CMK (cell line): ENCODE results near the gene GTF2H4.
"Not testable (repeated sequence)": the region's sequence is repeated elsewhere in the genome, so short reads cannot be mapped to it uniquely, and the experiment has no call there.

Experiments
- DNase-seq: peaks from one replicate; pipeline ENCODE4 v3.0.0-alpha.2; 2010; ENCODE audit warnings: low read depth

The GTF2H4 gene

DNA sequence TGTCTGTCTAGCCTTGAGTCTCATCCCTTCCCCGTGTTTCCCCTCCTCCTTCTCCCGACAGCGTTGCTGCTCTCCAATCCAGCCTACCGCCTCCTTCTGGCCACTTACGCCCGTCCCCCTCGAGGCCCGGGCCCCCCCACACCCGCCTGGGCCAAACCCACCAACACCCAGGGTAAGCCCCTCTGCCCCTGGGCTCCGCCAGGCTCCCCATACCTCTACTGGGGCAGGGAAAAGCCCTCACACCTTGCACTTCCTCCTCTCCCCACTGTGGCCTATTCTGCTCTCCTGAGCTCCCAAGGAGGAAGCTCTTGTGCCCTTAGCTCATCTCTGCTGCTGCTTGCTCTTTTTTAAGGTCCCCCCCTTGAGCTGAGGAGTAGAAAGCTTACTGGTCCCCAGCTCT is 12.7 kb upstream of the GTF2H4 start:
- DNase-seq: no peak

DNA sequence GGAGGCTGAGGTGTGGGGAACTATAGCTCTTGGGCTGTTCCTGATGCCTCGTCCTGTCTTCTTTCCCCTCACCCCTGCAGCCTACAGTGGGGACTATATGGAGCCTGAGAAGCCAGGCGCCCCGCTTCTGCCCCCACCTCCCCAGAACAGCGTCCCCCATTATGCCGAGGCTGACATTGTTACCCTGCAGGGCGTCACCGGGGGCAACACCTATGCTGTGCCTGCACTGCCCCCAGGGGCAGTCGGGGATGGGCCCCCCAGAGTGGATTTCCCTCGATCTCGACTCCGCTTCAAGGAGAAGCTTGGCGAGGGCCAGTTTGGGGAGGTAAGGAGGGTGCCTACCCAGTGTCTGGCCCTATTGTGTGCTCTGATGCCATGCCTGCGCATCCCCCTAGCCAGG is 11.5 kb upstream of the GTF2H4 start:
- no peak for DNase-seq

DNA sequence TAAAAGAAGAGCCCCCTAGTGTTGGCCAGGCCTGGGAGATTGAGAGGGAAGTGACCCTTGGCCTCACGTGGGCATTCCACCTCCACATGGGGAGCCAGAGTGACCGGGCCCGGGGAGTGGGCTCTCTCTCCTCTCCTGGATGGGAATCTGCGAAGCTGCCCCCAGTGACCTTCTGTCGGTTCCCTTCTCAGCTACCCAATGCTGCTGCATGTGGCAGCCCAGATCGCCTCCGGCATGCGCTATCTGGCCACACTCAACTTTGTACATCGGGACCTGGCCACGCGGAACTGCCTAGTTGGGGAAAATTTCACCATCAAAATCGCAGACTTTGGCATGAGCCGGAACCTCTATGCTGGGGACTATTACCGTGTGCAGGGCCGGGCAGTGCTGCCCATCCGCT is 10.1 kb upstream of the GTF2H4 start:
- DNase-seq: no peak

DNA sequence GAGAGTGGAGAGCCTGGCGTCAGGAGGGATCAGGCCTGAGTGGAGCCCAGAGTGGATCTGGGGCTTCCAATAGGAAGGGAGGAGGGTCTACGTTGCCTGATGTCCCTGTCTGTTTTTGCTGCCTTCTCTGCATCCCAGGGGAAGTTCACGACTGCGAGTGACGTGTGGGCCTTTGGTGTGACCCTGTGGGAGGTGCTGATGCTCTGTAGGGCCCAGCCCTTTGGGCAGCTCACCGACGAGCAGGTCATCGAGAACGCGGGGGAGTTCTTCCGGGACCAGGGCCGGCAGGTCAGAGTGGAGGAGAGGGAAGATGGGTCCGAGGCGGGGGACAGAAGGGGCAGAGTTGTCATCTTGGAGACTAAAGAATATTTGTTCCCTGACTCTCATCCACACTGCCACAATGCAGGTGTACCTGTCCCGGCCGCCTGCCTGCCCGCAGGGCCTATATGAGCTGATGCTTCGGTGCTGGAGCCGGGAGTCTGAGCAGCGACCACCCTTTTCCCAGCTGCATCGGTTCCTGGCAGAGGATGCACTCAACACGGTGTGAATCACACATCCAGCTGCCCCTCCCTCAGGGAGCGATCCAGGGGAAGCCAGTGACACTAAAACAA is 9.2 kb upstream of the GTF2H4 start:
- DNase-seq: no peak

DNA sequence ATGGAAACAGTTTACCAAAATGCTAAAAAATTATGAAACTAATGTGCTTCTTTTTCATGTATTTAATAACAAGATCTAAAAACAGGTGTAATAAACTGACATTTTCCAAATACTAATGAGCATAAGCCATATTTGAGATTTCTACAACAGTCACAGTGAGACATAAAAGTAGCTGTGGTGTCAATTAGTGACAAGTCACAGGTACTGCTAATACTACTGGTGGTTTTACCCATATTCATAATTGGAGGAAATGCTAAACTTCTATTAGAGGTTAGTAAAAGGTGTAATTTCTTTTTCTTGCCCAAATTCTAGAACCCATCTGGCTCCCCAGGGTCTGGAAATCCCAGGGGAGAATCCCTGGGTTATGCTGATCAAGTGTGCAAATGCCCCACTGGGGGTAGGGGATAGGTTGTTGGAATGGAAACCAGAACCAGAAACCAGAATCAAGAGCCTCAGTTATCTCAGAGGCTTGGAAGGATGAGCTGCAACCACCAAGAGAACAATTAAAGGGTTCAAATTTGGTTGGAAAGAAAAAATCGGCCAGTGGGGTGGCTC is 7.1 kb upstream of the GTF2H4 start:
- no peak for DNase-seq

DNA sequence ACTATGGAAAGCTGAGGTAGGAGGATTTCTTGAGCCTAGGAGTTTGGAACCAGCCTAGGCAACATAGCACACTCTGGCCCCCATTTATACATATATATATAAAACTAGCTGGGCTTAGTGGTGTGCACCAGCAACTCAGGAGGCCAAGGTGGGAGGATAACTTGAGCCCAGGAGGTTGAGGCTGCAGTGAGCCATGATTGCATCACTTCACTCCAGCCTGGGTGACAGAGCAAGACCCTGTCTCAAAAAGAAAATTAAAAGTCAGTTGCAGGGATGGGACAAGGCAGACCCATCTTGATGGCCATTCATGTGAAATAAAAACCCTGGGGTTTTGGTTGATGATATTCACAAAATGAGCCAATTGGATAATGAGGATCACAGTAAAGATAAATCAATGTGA is 6.6 kb upstream of the GTF2H4 start:
- DNase-seq: no peak

DNA sequence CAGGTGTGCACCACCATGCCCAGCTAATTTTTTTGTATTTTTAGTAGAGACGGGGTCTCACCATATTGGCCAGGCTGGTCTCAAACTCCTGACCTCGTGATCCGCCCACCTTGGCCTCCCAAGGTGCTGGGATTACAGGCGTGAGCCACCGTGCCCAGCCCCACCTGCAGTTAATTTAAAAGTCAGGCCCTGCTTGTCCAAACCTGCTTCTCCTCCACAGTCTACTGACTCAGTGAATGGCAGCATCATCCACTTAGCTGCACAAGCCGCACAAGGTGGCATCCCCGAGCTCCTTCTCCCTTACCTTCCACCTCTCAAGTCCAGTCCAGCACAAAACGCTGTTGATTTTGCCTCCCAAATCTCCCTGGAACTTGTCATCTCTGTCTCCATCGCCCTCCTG is 5.8 kb upstream of the GTF2H4 start:
- not testable (repeated sequence) for DNase-seq

DNA sequence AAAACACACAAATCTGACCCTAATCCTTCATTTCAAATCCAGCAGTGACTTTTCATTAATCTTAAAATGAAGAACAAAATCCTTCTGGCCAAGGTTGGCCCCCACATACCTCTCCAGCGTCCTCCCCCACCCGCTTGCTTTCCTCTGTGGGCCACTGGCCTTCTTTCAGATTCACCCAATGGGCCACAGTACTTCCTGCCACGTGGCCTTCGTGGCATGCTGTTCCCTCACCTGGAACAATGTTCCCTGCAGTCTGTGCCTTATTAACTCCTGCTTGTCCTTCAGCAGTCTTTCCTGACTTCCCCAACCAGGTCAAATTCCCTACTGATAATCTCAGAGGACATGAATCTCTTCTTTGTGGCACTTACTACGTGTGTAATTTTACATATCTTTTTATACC is 5.3 kb upstream of the GTF2H4 start:
- DNase-seq: no peak

DNA sequence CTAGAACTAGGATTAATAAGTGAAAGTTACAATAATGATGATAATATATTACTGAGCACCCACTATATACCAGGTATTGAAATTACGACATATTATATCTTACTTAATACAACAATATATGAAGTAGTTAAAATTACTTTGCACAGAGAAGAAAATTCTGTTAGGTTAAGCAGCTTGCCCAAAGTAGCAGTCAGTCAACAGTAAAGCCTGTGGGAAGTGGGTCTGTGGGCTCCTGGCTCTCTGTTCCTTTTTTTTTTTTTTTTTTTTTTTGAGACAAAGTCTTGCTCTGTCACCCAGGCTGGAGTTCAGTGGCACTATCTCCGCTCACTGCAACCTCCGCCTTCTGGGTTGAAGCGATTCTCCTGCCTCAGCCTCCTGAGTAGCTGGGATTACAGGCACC is 4.8 kb upstream of the GTF2H4 start:
- no peak for DNase-seq

DNA sequence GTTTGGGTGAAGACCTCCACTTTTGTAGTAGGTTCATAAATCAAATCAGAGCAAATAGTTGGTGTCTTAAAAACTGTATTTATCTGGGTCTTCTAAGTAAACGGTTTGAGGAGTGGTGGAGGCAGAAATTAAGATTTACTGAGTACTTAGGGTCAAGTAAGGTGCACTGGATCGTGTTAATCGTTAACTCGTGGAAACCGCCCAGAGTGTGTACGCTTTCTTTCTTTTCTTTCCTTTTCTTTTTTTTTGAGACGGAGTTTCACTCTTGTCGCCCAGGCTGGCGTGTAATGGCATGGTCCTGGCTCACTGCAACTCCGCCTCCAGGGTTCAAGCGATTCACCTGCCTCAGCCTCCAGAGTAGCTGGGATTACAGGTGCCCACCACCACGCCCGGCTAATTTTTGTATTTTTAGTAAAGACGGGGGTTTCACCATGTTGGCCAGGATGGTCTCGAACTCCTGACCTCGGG is 683 bp upstream of the GTF2H4 start:
- DNase-seq: not testable (repeated sequence)

DNA sequence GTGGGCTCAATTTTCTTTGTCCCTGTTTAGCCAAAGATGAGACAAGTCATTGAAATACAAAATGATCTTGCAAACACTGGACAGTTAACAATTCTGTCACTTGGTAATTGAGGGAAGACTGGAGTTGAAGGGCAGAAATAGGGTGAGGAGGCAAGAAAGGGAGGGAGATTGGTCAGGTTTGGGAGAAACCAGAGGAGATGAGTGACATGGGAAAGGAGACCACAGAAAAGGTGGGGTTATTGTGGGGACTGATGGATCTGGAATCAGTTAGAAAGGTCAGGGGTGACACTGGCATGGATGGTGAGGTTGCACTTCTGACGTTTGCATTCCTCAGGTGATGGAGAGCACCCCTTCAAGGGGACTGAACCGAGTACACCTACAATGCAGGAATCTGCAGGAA is 693 bp downstream of the GTF2H4 start:
- DNase-seq: no peak

DNA sequence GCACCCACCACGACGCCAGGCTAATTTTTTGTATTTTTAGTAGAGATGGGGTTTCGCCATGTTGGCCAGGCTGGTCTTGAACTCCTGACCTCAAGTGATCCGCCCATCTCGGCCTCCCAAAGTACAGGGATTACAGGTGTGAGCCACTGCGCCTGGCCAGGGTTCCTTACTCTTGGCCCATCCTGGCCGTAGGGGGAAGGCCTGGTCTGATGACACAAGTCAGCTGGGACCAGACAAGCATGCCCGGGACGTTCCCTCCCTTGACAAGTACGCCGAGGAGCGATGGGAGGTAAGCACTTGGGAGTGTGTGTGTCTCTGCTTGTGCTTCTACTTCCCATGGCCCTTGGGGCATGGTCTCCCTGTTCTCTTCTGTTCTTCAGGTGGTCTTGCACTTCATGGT is 2.5 kb downstream of the GTF2H4 start:
- DNase-seq: not testable (repeated sequence)

DNA sequence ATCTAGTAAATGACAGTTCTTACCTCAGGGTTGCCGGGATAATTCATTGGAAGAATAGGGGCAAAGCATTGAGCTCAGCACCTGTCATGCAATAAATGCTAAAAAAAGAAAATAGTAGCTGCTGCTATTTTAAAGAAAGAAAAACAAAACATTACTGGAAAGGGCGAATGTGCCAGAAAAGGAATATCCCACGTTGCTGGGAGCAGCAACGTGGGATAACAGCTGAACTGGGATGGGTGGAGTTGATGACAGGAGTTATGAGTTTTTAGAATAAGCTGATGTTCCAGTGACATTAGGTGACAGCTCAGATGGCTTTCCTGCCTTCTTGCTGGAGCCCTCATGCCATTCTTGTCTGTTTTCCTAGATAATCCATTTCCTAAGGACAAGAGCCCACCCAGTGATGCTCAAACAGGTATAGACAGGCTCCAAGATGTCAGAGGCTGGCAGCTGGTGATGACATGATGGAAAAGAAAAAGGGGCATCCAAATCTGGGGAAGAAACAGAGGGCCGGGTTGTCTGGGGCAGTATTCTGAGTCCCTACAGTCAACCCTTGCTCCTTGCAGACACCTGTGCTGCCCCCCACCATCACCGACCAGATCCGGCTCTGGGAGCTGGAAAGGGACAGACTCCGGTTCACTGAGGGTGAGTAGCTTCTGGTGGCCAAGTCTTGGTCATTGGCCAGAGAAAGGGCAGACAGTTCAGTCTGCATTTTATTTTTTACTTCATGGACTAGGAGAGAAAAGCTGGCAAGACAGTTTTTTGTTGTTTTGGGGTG is 4.9 kb downstream of the GTF2H4 start:
- DNase-seq: no peak

DNA sequence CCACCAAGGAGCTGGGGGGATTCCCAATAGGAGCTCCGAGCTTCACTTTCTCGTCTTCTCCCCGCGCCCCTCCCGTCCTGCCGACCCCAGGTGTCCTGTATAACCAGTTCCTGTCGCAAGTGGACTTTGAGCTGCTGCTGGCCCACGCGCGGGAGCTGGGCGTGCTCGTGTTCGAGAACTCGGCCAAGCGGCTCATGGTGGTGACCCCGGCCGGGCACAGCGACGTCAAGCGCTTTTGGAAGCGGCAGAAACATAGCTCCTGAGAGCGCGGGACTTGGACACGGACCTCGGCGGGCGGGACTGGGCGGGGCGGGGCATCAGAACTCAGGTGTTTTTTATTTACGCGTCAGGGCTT is 5.7 kb downstream of the GTF2H4 start:
- no peak for DNase-seq

DNA sequence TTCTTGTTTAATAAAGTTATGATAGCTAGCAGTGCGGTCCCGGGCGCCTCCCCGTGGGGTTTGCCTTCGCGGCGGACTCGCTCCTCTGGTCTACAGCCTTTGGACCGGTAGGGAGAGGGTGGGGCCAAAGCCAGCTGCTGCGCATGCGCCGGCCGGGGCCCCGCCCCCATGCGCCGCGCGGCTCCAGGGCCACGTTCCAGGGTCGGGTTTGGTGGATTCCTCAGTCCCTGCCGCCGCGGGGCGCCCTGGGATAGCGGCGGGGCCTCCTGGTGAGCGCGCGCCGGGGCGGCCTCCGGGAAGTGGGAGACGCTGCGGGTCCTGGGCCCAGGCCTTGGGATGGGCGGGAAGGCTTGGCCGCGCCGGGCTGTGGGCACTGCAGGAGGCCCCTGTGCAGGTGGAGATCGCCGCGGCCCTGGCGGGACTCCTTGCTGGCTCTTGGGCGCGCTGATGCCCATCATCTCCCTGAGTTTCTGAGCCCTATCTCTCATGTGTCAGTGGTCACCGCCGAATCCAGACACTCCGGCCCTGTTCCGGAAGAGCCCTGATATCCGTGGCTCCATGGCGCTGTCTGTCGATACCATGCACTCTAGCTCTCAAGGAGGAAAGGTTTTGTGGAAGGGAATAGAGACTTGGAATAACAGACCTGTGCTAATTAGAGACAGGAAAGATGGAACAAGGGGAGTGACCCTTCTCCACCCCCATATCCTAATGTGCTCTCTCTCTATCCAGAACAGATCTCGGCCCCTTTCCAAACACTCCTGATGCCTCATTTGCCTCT is 6.3 kb downstream of the GTF2H4 start, which contains the start of gene VARS2:
TSS of gene VARS2 (plus strand) at position 163 of the 778 bp plus-strand sequence. CDS start at position 762, 599 bp downstream.
- peak; percentile 82 for DNase-seq

DNA sequence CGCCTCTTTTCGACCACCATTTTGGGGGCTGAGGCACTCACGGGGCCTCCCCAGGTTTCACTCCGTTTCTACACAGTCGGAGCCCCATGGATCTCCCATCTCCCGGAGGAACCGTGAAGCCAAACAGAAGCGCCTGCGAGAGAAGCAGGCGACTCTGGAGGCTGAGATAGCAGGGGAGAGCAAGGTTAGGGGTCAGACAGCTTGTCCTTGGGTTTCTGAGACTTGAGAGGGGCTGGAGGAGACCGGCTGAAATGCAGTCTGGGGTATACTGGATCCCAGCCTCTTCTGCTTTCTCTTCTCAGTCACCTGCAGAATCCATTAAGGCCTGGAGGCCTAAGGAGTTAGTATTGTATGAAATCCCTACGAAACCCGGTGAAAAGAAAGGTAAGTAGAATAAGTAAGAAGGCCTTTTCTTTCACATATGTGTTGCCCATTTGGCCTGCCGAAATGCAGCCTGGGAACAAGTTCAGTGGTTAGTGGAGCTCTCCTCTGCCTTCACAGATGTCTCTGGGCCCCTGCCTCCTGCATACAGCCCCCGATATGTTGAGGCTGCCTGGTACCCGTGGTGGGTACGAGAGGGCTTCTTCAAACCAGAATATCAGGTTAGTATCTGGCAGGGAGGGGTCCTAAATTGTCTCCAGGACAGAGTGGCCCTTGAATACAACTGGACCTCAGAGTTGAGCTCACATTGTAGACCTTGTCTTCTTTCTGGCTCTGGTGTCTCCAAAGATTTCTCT is 7.0 kb downstream of the GTF2H4 start:
- no peak for DNase-seq

DNA sequence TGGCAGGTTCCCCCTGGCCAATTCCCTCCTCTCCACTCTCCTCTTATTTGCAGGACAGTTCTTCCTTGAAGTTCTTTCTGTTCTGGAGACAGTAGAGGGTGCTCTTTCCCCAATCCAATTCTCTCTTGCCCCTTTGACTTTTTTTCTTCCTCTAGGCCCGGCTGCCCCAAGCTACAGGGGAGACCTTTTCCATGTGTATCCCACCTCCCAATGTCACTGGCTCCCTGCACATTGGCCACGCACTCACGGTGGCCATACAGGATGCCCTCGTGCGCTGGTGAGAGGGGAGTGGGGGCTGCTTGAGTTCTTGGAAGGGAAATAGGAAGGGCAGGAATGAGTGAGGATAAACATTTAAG is 7.6 kb downstream of the GTF2H4 start:
- no peak for DNase-seq

DNA sequence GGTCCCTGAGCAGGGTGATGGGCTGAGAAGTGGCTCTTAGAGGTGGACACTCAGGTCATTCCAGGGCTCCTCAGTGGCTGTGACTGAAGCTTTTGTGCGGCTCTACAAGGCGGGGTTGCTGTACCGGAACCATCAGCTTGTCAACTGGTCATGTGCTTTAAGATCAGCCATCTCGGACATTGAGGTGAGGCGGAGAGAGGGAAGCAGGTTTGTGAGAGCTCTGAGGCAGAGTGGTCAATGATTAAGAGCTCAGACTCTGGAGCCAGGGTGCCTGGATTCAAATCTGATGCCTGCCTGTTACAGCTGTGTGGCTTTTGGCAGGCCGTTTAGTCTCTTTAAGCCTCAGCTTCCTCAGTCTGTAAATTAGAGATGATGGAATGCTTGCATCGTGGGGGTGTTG is 9.0 kb downstream of the GTF2H4 start:
- DNase-seq: no peak

DNA sequence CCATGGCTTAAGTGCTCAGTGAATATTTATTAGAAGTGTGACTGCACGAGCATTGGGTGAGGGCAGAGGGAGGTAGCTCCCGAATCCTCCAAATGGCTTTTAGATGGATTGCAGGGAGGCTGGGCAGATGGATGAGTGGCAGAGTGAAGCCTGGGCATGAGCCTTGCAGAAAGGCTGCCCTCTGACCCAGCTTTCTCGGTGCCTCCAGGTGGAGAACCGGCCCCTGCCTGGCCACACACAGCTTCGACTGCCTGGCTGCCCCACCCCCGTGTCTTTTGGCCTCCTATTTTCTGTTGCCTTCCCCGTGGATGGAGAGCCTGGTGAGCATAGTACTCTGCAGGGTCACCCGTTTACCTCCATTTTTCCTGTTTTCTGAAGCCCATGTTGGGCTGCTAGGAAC is 9.5 kb downstream of the GTF2H4 start:
- no peak for DNase-seq

DNA sequence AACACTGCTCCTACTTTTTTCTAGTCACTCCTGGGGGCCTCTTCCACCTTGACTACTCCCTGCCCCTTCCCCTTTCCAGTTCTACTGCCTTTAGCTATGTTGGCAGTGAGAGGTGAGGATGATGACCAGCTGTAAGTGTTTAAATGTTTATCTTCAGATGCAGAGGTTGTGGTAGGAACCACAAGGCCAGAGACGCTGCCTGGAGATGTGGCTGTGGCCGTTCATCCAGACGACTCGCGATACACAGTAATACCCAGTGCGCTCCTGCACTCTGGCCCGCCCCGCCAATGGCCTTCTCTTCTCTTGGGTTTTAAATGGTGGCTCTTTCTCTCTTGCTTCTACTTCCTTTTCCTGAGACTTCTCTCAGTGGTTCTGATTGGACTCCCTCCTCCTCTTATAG is 10.7 kb downstream of the GTF2H4 start:
- DNase-seq: peak; percentile 54

DNA sequence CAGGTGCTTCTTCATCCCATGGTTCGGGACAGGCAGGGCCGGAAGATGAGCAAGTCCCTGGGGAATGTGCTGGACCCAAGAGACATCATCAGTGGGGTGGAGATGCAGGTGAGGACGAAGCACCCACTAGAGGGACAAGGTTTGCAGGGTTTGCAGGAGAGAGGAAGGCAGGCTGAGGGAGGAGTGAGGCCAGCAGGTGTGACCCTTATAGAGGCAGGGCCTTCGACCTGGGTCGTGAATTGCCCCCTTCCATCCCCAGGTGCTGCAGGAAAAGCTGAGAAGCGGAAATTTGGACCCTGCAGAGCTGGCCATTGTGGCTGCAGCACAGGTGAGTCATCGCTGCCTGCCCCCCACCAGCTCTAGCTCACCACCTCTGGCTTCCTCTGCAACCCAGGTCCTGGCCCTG is 14.4 kb downstream of the GTF2H4 start:
- no peak for DNase-seq

DNA sequence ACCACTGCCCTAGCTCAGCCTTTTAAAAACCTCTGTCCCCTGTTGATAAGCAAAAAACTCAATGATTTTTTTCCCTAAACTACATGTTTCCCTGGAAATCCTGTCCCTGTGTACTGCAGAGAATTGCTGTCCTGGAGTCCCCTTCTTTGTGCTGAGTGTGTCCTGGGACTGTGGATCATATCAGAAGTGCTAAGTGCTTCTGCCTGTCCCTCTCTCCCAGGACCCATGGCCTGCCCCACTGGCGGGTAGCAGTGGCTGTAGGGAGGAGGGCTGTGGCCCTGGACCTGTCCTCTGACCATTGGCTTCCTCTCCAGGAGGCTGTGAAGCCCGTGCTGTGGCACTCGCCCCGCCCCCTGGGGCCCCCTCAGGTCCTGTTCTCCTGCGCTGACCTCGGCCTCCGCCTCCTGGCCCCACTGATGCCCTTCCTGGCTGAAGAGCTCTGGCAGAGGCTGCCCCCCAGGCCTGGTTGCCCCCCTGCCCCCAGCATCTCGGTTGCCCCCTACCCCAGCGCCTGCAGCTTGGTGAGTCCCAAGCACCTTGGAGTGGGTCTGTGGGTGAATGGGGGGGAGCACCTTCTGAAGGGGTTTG is 16.1 kb downstream of the GTF2H4 start:
- not testable (repeated sequence) for DNase-seq
